ENCODE measurements around the gene PEX10. TPM values are rescaled to one million over a fixed set of nuclear protein-coding genes. Genes with fewer than 3 reads are reported as not detected.
A peak's percentile ranks its signal among the peaks of the same experiment; 100 is the strongest.

The PEX10 gene
- total and polyA plus RNA-seq, 2 of the 8 experiments (the other 6 are each of a cell fraction or from before 2014, with no cell fraction given), result 24.3 to 26.9 TPM

DNA sequence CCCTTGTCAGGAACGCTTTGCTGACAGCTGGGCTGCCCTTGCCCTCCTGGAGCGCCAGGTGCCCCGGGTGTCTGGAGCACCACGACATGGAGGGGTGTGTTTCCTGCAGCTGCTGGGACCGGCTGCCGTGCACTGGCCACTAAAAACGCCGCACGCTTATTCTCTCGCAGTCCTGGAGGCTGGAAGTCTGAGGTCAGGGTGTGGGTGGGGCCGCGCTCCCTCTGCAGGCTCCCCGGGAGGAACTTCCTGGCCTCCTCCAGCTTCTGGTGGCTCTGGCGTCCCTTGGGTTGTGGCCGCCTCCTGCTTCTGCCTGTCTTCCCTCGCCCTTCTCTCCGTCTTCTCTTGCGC, 35.7 kb upstream of the PEX10 start:
- peak overlapping the region; percentile 91 for H4K91ac ChIP-seq (replicated peaks; ENCODE audit: insufficient read length, low read length)
- peaks cover 0 to 20% (median 14%) of the 10 kb centered on the region in 4 experiments; a peak in 4 of 7 replicates for H3K4me1 ChIP-seq (replicated peaks in 1 of 4; ENCODE audit: control insufficient read depth in 3 of 4, insufficient read depth in 4 of 4, low read length in 3 of 4)
- H3K36me3 ChIP-seq (ENCODE audit: control insufficient read depth in 2 of 4, insufficient read depth in 4 of 4, low read length in 3 of 4), result no peaks in the 10 kb centered on the region
- no peaks in the 10 kb centered on the region for H3K79me1 ChIP-seq (ENCODE audit: low read depth, low read length)
- CTCF ChIA-PET (ENCODE audit: partially characterized antibody), result interaction anchor here (1.4 to 2.4 kb wide), 3 partner anchors 66 to 114 kb away, joined by 3 to 8 read pairs (median 6); no protein-coding TSS in a partner anchor
- no peak overlapping the region for H3K4me3 ChIP-seq (ENCODE audit: extremely low read depth in 1 of 4, insufficient read depth in 2 of 4, low read depth in 3 of 4, low read length in 4 of 4)
- H3K18ac ChIP-seq (ENCODE audit: extremely low read depth, low read length), result no peak overlapping the region; the same call in 1 of the 2 replicates
- no peak overlapping the region for H3K4me2 ChIP-seq (ENCODE audit: insufficient read depth in 1 of 2, low read depth in 2 of 2, low read length in 2 of 2)
- H2BK20ac ChIP-seq (ENCODE audit: low read length), result no peak overlapping the region
- no peak overlapping the region for H3K56ac ChIP-seq (replicated peaks; ENCODE audit: insufficient read length, low read depth, low read length)
- no peak overlapping the region for H4K5ac ChIP-seq (ENCODE audit: insufficient read length, low read depth, low read length)
- no peak for DNase-seq (ENCODE audit: low read depth in 1 of 2, low spot score in 2 of 2)
- H3K27me3 ChIP-seq (replicated peaks in 1 of 4; ENCODE audit: control insufficient read depth in 3 of 4, extremely low read depth in 1 of 4, insufficient read depth in 3 of 4, low read length in 3 of 4), result peaks cover 14 to 21% (median 18%) of the 10 kb centered on the region in 4 experiments
- no peak overlapping the region for H2BK5ac ChIP-seq (ENCODE audit: low read depth, low read length)
- H3K23me2 ChIP-seq (ENCODE audit: low read depth, low read length), result no peaks in the 10 kb centered on the region; the same call in 1 of the 2 replicates
- no peak overlapping the region for H3K14ac ChIP-seq (ENCODE audit: insufficient read length)
- POLR2A ChIA-PET (ENCODE audit: partially characterized antibody), result interaction anchor here (1.4 kb wide), 1 partner anchor 96 kb away, joined by 3 read pairs; no protein-coding TSS in a partner anchor
- WGBS, 2 experiments (ENCODE audit: extremely low coverage in 1 of 2, insufficient coverage in 1 of 2, insufficient read length in 1 of 2, insufficient replicate concordance in 2 of 2, low coverage in 1 of 2, low lambda C conversion rate in 2 of 2, missing lambda C conversion rate in 1 of 2), result 89% methylated on average over 17 of the region's 18 CpGs; no CpG with 5 or more reads in 1 of the 2 experiments
- H4K20me1 ChIP-seq (replicated peaks in 1 of 2; ENCODE audit: control insufficient read depth in 1 of 2, insufficient read depth in 2 of 2, low read length in 2 of 2), result peaks cover 0 to 4% of the 10 kb centered on the region in 2 experiments
- H3K27ac ChIP-seq (ENCODE audit: low read depth, low read length), result no peak overlapping the region
- no peak for FAIRE-seq
- H4K8ac ChIP-seq (ENCODE audit: extremely low read depth, insufficient read depth, low read length), result peak overlapping the region; percentile 51; the same call in 1 of the 2 replicates
- H3K9ac ChIP-seq (replicated peaks in 1 of 4; ENCODE audit: extremely low read depth in 1 of 4, low read depth in 3 of 4, low read length in 3 of 4), result no peak overlapping the region
- no peak overlapping the region for H2BK12ac ChIP-seq (ENCODE audit: low read depth, low read length)
- no peak overlapping the region for H3K4ac ChIP-seq (replicated peaks; ENCODE audit: insufficient read length, low read depth, low read length)
- H2AFZ ChIP-seq (ENCODE audit: low read length), result no peak overlapping the region
- no peaks in the 10 kb centered on the region for H3K9me3 ChIP-seq (ENCODE audit: insufficient read depth in 2 of 2, low read depth in 1 of 2, low read length in 1 of 2)
- H2BK15ac ChIP-seq (ENCODE audit: low read length), result 0 out of 2 replicates have a peak overlapping the region, but pooled peaks have one; percentile 92
- no peak overlapping the region for H2AK5ac ChIP-seq (ENCODE audit: low read depth, low read length)
- H3K79me2 ChIP-seq (ENCODE audit: control insufficient read depth in 1 of 2, insufficient read depth in 2 of 2, low read length in 2 of 2), result no peaks in the 10 kb centered on the region
- no peak overlapping the region for H2BK120ac ChIP-seq (replicated peaks; ENCODE audit: low read depth, low read length)
- H3K23ac ChIP-seq (ENCODE audit: insufficient read length), result no peak overlapping the region
- TF ChIP-seq, protein P1, sequence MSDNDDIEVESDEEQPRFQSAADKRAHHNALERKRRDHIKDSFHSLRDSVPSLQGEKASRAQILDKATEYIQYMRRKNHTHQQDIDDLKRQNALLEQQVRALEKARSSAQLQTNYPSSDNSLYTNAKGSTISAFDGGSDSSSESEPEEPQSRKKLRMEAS (IDR thresholded peaks at IDR 0.05), result no peak
- TF ChIP-seq BCL11A (IDR thresholded peaks at IDR 0.05; ENCODE audit: low read depth in 2 of 2, low read length in 2 of 2), result no peak
- no peak for TF ChIP-seq RNF2 (IDR thresholded peaks at IDR 0.05; ENCODE audit: borderline replicate concordance, low read depth, low read length, missing control alignments, poor library complexity, severe bottlenecking)
- TF ChIP-seq, protein P2, sequence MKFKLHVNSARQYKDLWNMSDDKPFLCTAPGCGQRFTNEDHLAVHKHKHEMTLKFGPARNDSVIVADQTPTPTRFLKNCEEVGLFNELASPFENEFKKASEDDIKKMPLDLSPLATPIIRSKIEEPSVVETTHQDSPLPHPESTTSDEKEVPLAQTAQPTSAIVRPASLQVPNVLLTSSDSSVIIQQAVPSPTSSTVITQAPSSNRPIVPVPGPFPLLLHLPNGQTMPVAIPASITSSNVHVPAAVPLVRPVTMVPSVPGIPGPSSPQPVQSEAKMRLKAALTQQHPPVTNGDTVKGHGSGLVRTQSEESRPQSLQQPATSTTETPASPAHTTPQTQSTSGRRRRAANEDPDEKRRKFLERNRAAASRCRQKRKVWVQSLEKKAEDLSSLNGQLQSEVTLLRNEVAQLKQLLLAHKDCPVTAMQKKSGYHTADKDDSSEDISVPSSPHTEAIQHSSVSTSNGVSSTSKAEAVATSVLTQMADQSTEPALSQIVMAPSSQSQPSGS (IDR thresholded peaks at IDR 0.05; ENCODE audit: low read length), result no peak
- TF ChIP-seq GABPA (IDR thresholded peaks at IDR 0.05; ENCODE audit: borderline replicate concordance, insufficient read depth, low read length), result no peak
- TF ChIP-seq RAD21 (IDR thresholded peaks at IDR 0.05 in 1 of 2, conservative IDR thresholded peaks at IDR 0.05 in 1 of 2; ENCODE audit: low read depth in 2 of 2, low read length in 2 of 2), result no peak
- TF ChIP-seq, protein P3, sequence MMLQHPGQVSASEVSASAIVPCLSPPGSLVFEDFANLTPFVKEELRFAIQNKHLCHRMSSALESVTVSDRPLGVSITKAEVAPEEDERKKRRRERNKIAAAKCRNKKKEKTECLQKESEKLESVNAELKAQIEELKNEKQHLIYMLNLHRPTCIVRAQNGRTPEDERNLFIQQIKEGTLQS (IDR thresholded peaks at IDR 0.05; ENCODE audit: insufficient read depth, low read depth, low read length), result no peak
- TF ChIP-seq YY1 (IDR thresholded peaks at IDR 0.05; ENCODE audit: low read depth, low read length), result no peak
- TF ChIP-seq PHF8 (conservative IDR thresholded peaks at IDR 0.05; ENCODE audit: low read depth, low read length), result no peak

Data from H1 (cell line).